GM21515 (cell line): Measurements from ENCODE around the gene DNASE1L1.
"Not testable (repeated sequence)": the region's sequence is repeated elsewhere in the genome, so short reads cannot be mapped to it uniquely, and the experiment has no call there.

Experiments
- ATAC-seq: cut with Tn5 transposase; IDR thresholded peaks from one replicate; pipeline ENCODE4 v1.9.1; 2021; ENCODE audit not compliant: unreplicated experiment

The DNASE1L1 gene

DNA sequence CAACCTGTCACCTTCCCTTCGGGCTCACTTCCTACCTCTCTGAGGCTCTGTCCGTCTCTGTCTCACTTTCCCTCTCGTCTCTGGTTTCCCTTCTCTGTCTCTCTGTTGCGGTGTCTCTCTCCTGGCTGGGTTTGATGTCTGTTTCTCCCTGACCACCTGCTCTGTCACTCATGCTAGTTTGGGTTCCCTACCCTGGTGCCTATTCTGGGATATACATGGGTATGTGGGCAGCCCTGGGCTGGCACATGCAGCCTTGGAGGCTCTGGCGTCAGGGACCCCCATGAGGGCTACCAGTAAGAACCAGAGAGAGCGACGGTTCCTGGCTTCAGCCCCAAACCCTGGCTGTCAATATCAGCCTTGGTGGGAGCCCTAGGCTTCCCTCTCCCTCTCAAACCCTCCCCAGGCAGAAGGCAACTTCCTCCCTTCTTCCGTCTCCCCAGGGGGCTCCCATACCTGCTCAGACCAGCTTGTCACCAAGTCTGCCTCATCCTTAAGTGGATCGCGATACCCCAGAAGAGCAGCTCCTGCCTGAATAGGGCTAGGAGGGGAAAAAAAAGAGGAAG, 314 bp downstream of the DNASE1L1 start:
- ATAC-seq, result no peak

- no peak for ATAC-seq
Observed at GRCh38 chrX:154404625-154405192, 4.3 kb downstream of the DNASE1L1 start.

- ATAC-seq, result no peak
Observed at GRCh38 chrX:154403858-154404257, 5.2 kb downstream of the DNASE1L1 start.

DNA sequence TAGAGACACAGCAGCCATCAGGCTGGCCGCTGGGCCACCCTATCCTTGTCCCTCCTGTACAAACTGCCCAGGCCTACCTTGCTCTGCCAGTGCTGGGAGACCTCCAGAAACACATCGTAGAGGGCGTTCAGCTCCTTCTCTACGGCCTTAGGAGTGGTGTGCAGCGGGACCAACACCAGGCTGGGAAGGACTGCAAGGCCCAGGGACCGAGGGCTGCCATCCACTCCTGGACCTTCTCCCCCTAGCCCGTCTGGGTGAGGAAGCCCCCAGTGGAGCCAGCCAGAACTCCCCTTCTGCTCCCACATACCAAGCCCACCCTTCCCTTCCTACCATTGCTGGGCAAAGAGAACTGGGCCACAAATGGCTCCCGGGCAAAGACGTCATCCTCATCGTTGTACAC, 5.9 kb downstream of the DNASE1L1 start:
- ATAC-seq, result no peak

GRCh38 chrX:154402622-154403127, 6.4 kb downstream of the DNASE1L1 start:
- ATAC-seq, result no peak

GRCh38 chrX:154401918-154402621, 7.0 kb downstream of the DNASE1L1 start:
- no peak for ATAC-seq

GRCh38 chrX:154401045-154401799, 7.8 kb downstream of the DNASE1L1 start:
- ATAC-seq, result no peak

DNA sequence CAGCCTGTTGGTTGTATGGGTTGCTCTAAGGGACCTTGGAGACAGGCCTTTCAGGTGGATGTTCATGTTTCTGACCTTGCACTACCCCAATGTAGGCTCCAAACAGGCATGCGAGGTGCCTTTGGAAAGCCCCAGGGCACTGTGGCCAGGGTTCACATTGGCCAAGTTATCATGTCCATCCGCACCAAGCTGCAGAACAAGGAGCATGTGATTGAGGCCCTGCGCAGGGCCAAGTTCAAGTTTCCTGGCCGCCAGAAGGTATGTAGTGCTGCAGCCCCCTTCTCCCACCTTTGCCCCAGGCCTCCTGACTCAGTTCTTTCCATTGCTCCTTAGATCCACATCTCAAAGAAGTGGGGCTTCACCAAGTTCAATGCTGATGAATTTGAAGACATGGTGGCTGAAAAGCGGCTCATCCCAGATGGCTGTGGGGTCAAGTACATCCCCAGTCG, 8.7 kb downstream of the DNASE1L1 start:
- ATAC-seq, result not testable (repeated sequence)

DNA sequence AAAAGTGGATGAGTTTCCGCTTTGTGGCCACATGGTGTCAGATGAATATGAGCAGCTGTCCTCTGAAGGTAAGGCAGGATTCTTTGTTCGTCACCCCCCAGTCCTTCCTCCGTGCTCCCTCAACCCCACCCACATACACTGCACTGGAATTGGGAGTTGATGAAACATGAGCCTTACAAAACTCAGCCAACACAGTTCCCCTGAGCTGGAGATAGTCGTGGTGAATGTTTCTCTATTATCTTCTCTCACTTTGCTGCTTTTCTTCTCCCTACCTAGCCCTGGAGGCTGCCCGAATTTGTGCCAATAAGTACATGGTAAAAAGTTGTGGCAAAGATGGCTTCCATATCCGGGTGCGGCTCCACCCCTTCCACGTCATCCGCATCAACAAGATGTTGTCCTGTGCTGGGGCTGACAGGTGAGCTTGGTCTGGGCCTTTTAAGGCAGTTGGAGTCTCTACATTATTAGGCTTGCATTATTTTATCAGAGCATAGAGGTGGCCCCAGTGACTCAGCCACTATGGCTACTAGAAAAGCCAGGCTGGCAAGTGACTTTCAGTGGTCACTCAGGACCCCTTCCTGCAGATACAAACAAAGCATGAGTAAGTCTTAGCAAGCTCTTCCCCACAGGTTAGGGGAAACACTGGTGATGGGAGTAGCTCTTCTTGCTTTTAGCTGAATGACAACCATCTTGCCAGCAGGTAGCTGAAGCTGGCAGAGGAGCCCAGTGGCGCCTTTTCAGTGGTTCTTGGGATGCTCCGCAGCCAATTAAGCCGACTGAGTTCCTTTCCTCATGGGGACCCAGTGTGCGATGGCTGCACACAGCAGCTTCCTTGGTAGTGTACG, 9.3 kb downstream of the DNASE1L1 start:
- no peak for ATAC-seq

DNA sequence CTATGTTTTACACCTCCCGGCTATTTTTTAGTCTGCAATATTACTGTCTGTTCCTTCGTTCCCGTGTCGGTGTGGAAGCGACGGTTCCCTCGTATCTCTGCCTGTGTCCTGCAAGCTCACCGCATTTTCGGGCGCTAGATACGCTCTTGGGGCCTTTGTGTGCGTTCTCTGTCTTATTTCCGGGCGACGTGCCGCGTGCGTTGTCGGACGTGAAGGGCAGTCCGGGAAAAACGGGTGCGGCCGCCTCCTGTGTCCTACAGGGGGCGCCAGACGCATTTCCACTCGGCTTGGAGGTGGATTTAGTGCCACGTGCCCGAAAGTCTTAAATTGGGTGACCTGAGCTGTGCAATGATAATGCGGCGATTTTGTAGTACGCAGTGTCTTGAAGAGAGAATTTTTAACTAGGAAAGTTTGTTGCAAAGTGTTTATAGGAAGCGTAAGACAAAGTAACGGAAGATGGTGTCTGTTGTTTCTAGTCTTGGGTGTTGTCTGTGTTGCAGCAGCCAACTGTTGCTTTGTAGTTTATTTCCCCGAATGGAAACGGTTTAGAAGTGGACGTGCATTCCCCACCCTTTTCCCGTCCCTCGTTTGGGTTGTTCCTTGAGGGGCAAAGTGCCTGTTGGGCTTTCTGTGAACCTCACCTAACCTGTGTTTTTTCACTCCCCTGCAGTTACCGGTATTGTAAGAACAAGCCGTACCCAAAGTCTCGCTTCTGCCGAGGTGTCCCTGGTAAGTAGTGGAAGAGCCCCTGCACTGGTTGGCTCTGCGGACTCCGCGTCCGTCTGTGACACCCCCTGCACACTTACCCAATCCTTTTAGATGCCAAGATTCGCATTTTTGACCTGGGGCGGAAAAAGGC, 10.2 kb downstream of the DNASE1L1 start:
- no peak for ATAC-seq

GRCh38 chrX:154397888-154398667, 11.0 kb downstream of the DNASE1L1 start, which contains the start of gene RPL10:
RPL10 (plus strand) TSS chrX:154398377; CDS start chrX:154398520, 143 bp downstream.
- peak; percentile 68 for ATAC-seq

DNA sequence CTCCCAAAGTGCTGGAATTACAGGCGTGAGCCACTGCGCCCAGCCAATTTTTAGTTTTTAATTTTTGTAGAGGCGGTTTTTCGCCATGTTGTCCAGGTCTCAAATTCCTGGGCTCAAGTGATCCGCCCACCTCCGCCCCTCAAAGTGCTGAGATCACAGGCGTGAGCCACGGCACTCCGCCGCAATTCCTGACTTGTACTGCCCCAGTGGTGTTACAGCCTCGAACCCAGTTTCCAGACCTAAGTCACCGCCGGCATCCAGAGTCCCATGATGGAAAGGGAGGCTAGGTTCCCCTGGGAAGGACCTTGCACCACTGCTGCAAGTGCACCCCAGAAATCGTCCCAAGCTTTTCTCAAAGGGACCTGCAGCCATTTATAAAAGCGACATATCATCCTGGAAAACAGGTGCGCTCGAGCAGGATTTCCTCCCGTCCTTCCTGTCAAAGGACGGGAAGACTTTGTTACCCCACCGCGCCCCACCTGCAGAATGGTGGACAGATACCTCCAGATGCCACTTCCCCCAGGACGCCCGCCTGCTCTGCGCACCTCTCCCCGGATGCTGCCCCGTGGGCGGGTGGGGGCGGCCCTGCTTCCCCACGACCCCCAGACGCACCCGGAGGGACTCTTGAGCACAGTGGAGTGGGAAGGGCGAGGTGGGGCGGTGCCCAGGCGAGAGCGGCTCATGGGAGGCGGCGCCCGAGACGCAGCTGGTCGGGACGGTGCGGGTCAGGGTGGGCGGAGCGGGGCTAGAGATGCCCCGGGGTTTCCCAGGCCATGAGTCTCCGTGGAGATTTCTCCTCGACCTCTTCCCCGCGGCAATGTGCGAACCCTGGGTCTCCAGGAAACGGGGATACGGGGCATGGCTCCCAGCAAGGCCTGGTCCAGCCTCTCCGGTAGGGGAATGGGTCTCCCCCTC, 11.8 kb downstream of the DNASE1L1 start:
- ATAC-seq, result peak; percentile 51

- ATAC-seq, result not testable (repeated sequence)
Observed at GRCh38 chrX:154396363-154396762, 12.7 kb downstream of the DNASE1L1 start.

DNA sequence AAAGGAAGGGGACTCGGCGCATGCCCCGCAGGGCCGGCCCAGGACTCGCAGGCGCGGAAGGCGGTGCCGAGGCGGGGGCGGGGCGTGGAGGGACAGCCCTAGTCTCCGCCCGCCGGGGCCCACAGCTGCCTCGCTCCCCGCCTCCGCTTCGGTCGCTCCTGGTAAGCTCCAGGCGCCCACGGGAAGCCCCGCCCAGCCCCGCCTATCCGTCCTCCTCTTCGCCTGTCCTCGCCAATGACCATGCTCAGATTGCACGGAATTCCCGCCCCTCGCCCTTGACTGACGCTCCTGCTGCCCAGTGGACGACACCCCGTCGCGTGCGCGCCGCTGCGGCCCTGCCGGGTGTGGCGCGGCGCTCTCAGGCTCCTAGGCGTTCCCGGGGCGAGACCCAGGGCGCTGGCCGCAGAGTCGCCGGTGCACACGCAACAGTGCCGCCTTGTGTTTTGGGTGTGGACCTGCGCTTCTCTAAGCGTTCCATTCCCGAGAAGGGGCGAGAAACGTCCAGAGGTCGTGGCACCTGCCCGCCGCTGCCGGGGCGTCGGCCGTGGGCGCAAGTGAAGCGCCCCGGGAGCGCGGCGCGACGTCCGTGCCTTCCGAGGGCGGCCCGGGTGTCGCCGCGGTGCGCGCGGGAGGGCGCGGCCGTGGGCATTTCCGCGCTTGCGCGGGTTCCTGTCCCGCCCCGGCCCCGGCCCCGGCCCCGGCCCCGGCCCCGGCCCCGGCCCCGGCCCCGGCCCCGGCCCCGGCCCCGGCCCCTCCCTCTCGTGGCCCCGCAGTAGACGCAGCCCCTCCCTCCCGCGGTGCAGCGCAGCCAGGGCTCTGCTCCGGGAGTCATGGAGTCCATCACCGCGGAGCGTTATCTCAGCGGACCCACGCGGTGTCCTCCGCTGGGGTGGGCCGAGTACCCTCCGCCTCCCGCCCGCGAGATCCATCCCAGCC, 19.0 kb downstream of the DNASE1L1 start:
- ATAC-seq, result peak; percentile 62

GRCh38 chrX:154388649-154389048, 20.4 kb downstream of the DNASE1L1 start:
- ATAC-seq, result not testable (repeated sequence)

- ATAC-seq, result peak; percentile 30
Observed at GRCh38 chrX:154388094-154388493, 21.0 kb downstream of the DNASE1L1 start.
